Activated CD8-positive, alpha-beta T cell treated with anti-CD3 and anti-CD28 coated beads for 36 hours (primary cell): ENCODE data around the gene HAT1. TPM values are rescaled to one million over a fixed set of nuclear protein-coding genes. Genes with fewer than 3 reads are reported as not detected.
"Not testable (repeated sequence)": the region's sequence is repeated elsewhere in the genome, so short reads cannot be mapped to it uniquely, and the experiment has no call there.

Source experiments
- ATAC-seq: fragments of 200-7000 bp; cut with Tn5 transposase; one replicate; pipeline ENCODE4 v1.10.0; 2021; ENCODE audit warnings: mild to moderate bottlenecking, moderate library complexity
- CTCF ChIA-PET: fragments of 350-600 bp; sonication (Branson Sonifier 250); formaldehyde crosslinking; loops from one replicate; lab custom pipeline; 2021; ENCODE audit warnings: antibody characterized with exemption; lab: Charles Lee
- POLR2A ChIA-PET: fragments of 350-600 bp; sonication (Branson Sonifier 250); formaldehyde crosslinking; loops from one replicate; lab custom pipeline; 2021; ENCODE audit warnings: antibody characterized with exemption; lab: Charles Lee
- DNase-seq: peaks from one replicate; pipeline ENCODE4 v3.0.0-alpha.2; 2020
- H3K27ac Mint-ChIP-seq: one replicate; pipeline ENCODE4 v1.8.0; 2021; ENCODE audit warnings: mild to moderate bottlenecking, mixed read lengths
- H3K27me3 Mint-ChIP-seq: one replicate; pipeline ENCODE4 v1.8.0; 2021; ENCODE audit warnings: mixed read lengths
- H3K36me3 Mint-ChIP-seq: one replicate; pipeline ENCODE4 v1.8.0; 2021; ENCODE audit warnings: low read depth, mixed read lengths
- H3K4me1 Mint-ChIP-seq: one replicate; pipeline ENCODE4 v1.8.0; 2021; ENCODE audit warnings: low read depth, mixed read lengths
- H3K4me3 Mint-ChIP-seq: one replicate; pipeline ENCODE4 v1.8.0; 2021; ENCODE audit warnings: mild to moderate bottlenecking, moderate library complexity, mixed read lengths
- H3K9me3 Mint-ChIP-seq: one replicate; pipeline ENCODE4 v1.8.0; 2021; ENCODE audit warnings: mixed read lengths
- intact Hi-C: fragments of 100-400 bp; cut with micrococcal nuclease; formaldehyde crosslinking; loops from one replicate; pipeline ENCODE4 v1.10.0; 2022
- total RNA-seq, 2 experiments: library from RNA; stranded (reverse); gene quantifications; one replicate each; pipeline ENCODE4 v1.2.3, GENCODE V29; 2021
- TF ChIP-seq, protein P1 (sequence below): fragments of 200-600 bp; IDR thresholded peaks from one replicate; pipeline ENCODE4 v1.8.0; 2022; ENCODE audit warnings: antibody characterized with exemption, mild to moderate bottlenecking

Gene HAT1
- total RNA-seq, 2 experiments from 2014 or later, result 75.2 to 79.4 TPM

DNA sequence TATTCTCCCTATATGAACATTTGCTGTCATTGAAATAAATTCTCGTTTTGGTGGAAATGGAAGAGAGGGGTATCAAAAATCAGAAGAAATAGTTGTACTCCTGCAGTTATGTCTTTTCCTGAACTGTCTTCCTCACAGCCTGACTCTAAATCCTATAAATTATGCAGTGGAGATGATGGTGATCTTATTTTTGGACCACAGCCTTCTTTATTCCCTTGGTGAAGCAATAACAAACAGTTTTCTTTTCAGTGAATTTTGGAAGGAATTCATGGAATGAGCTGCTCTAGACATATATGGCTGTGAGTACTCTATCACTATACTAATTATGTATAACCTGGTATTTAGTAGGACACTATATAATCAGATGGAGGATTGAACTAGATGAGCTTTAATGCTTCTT is 26.5 kb upstream of the HAT1 start:
- ATAC-seq (no peak), DNase-seq (no peak)
- TF ChIP-seq, protein P1, sequence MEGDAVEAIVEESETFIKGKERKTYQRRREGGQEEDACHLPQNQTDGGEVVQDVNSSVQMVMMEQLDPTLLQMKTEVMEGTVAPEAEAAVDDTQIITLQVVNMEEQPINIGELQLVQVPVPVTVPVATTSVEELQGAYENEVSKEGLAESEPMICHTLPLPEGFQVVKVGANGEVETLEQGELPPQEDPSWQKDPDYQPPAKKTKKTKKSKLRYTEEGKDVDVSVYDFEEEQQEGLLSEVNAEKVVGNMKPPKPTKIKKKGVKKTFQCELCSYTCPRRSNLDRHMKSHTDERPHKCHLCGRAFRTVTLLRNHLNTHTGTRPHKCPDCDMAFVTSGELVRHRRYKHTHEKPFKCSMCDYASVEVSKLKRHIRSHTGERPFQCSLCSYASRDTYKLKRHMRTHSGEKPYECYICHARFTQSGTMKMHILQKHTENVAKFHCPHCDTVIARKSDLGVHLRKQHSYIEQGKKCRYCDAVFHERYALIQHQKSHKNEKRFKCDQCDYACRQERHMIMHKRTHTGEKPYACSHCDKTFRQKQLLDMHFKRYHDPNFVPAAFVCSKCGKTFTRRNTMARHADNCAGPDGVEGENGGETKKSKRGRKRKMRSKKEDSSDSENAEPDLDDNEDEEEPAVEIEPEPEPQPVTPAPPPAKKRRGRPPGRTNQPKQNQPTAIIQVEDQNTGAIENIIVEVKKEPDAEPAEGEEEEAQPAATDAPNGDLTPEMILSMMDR, result no peak
- Mint-ChIP-seq H3K4me3 (no peak overlapping the region), H3K36me3 (peaks cover 12% of the 10 kb centered on the region), H3K27me3 (peaks cover 3% of the 10 kb centered on the region), H3K4me1 (peaks cover 23% of the 10 kb centered on the region), H3K9me3 (peaks cover 2% of the 10 kb centered on the region), H3K27ac (no peak overlapping the region)
- ChIA-PET POLR2A (no interaction called here), CTCF (no interaction called here)
- intact Hi-C loops, result no loop called here

DNA sequence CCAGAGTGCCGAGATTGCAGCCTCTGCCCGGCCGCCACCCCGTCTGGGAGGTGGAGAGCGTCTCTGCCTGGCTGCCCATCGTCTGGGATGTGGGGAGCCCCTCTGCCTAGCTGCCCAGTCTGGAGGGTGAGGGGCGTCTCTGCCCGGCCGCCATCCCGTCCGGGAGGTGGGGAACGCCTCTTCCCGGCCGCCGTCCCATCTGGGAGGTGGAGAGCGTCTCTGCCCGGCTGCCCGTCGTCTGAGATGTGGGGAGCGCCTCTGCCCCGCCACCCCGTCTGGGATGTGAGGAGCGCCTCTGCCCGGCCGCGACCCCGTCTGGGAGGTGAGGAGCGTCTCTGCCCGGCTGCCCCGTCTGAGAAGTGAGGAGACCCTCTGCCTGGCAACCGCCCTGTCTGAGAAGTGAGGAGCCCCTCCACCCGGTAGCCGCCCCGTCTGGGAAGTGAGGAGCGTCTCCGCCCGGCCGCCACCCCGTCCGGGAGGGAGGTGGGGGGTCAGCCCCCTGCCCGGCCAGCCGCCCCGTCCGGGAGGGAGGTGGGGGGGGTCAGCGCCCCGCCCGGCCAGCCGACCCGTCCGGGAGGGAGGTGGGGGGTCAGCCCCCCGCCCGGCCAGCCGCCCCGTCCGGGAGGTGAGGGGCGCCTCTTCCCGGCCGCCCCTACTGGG is 22.5 kb upstream of the HAT1 start:
- DNase-seq, H3K27me3 Mint-ChIP-seq, intact Hi-C loops, ATAC-seq, H3K9me3 Mint-ChIP-seq, H3K4me3 Mint-ChIP-seq, H3K27ac Mint-ChIP-seq, H3K4me1 Mint-ChIP-seq, POLR2A ChIA-PET, H3K36me3 Mint-ChIP-seq, CTCF ChIA-PET: not testable (repeated sequence)

DNA sequence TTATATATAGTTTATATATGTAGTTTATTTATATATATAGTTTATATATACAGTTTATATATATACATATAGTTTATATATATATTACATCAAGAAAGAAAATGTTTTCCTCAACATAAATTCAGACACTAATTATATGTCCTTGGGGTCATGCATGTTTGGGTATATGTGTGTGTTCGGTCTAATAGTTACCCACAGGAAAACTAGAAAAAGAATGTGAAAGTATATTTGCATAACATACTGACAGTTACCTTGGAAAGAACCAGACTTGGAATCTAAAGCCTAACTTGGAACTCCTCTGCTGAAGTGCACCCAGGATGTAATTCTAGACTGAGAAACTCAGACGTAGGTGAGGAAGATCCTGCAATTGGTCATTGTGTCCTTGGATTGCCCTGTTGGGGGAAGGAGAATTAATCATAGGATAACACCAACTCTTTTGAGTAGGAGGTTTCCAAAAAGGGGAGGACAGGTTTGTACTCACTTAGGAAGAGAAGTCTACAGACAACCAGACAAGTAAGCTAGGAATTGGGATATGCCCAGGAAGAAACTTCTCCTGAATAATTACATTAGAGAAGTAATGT is 19.3 kb upstream of the HAT1 start:
- H3K36me3 Mint-ChIP-seq, result no peaks in the 10 kb centered on the region
- H3K4me3 Mint-ChIP-seq, result no peak overlapping the region
- DNase-seq, result no peak
- TF ChIP-seq, protein P1, result no peak
- POLR2A ChIA-PET, result no interaction called here
- CTCF ChIA-PET, result no interaction called here
- intact Hi-C loops, result no loop called here
- no peak overlapping the region for H3K27ac Mint-ChIP-seq
- no peak for ATAC-seq
- peaks cover 2% of the 10 kb centered on the region for H3K9me3 Mint-ChIP-seq
- H3K4me1 Mint-ChIP-seq, result no peaks in the 10 kb centered on the region
- H3K27me3 Mint-ChIP-seq, result peaks cover 2% of the 10 kb centered on the region

DNA sequence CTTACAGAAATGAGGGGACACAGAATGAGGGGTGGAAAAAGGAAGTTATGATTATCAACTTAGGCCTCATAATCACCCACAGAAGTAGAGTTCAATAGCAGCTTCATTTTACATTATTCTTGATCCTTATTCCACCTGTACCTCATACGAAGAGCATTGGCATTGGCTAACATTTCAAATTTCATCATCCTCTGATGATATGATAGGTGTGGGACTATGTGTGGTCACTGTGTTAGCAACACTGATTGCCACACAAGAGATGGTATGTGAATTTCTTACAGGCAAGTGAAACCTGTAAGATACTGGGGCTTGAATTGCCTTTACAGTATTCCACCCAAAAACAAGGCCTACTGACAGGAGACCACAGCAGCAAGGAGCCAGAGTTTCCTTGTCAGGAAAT is 14.0 kb upstream of the HAT1 start:
- no peaks in the 10 kb centered on the region for H3K36me3 Mint-ChIP-seq
- H3K4me3 Mint-ChIP-seq, result no peak overlapping the region
- H3K9me3 Mint-ChIP-seq, result no peaks in the 10 kb centered on the region
- ChIA-PET POLR2A (no interaction called here), CTCF (no interaction called here)
- no peak overlapping the region for H3K27ac Mint-ChIP-seq
- DNase-seq (no peak), ATAC-seq (no peak)
- intact Hi-C loops, result no loop called here
- H3K27me3 Mint-ChIP-seq, result peaks cover 2% of the 10 kb centered on the region
- no peaks in the 10 kb centered on the region for H3K4me1 Mint-ChIP-seq
- TF ChIP-seq, protein P1, result no peak

DNA sequence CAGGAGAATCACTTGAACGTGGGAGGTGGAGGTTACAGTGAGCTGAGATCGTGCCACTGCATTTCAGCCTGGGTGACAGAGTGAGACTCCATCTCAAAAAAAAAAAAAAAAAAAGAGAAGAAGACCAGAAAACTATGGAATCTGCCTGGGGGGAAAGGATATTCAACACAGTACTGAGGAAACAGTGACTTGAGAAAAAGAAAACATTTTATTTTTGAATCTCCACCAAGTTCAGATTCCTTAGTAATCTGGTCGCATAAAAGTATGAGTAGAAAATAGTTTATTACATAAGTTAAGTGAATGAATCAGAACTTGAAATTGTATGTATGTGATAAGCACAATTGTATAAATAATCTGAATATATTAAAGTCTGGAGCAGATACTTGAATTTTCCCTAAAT is 13.0 kb upstream of the HAT1 start:
- peaks cover 2% of the 10 kb centered on the region for H3K27me3 Mint-ChIP-seq
- no peaks in the 10 kb centered on the region for H3K36me3 Mint-ChIP-seq
- ChIA-PET POLR2A (interaction anchor here (0.6 kb wide), 1 partner anchor 252 kb away, joined by 3 read pairs; no protein-coding TSS in a partner anchor), CTCF (no interaction called here)
- H3K4me1 Mint-ChIP-seq, result no peaks in the 10 kb centered on the region
- H3K27ac Mint-ChIP-seq, result no peak overlapping the region
- TF ChIP-seq, protein P1, result no peak
- DNase-seq (no peak), ATAC-seq (no peak)
- intact Hi-C loops, result no loop called here
- no peaks in the 10 kb centered on the region for H3K9me3 Mint-ChIP-seq
- no peak overlapping the region for H3K4me3 Mint-ChIP-seq
